Right atrium auricular region (tissue), 2 donors: ENCODE data around the gene IFNAR1. TPM values are rescaled to one million over a fixed set of nuclear protein-coding genes. Genes with fewer than 3 reads are reported as not detected.

Experiments
- DNase-seq: peaks from one replicate; pipeline ENCODE4 v3.0.0-alpha.2; 2019; ENCODE audit warnings: low spot score
- H3K27ac ChIP-seq, 2 donors: fragments of 200-600 bp; sonication (generic); 1 replicate in 1 of 2; 2 replicates in 1 of 2; pipeline ENCODE4 v1.5.1; 2016 to 2019
- H3K27me3 ChIP-seq, 2 donors: fragments of 200-600 bp; sonication (generic); one replicate each; pipeline versions ENCODE4 v1.5.1 to v1.6.0; 2017 to 2019
- H3K36me3 ChIP-seq: fragments of 200-600 bp; sonication (generic); one replicate; pipeline ENCODE4 v1.5.1; 2016
- H3K4me1 ChIP-seq, 2 donors: fragments of 200-600 bp; sonication (generic); one replicate each; pipeline versions ENCODE4 v1.5.1 to v1.6.0; 2017 to 2019
- H3K4me3 ChIP-seq, 2 donors: fragments of 200-600 bp; sonication (generic); 1 replicate in 1 of 2; 2 replicates in 1 of 2; pipeline ENCODE4 v1.5.1; 2017 to 2019; ENCODE audit warnings: mild to moderate bottlenecking in 1 of 2, moderate library complexity in 1 of 2
- H3K9me3 ChIP-seq, 2 donors: fragments of 200-600 bp; sonication (generic); one replicate each; pipeline ENCODE4 v1.5.1; 2019
- total RNA-seq, 2 donors: library from RNA; depleted of rRNA; stranded (reverse); fragments of >200 nt; gene quantifications; one replicate each; pipeline ENCODE4 v1.1.0, GENCODE V29; 2016
- TF ChIP-seq, protein P1 (sequence below), 2 donors: fragments of 200-600 bp; sonication (generic); IDR thresholded peaks; one replicate each; pipeline ENCODE4 v1.5.1; 2019; ENCODE audit warnings: antibody characterized with exemption in 2 of 2

The IFNAR1 gene
- total RNA-seq, 2 donors from 2014 or later, result 20.0 to 24.6 TPM

DNA sequence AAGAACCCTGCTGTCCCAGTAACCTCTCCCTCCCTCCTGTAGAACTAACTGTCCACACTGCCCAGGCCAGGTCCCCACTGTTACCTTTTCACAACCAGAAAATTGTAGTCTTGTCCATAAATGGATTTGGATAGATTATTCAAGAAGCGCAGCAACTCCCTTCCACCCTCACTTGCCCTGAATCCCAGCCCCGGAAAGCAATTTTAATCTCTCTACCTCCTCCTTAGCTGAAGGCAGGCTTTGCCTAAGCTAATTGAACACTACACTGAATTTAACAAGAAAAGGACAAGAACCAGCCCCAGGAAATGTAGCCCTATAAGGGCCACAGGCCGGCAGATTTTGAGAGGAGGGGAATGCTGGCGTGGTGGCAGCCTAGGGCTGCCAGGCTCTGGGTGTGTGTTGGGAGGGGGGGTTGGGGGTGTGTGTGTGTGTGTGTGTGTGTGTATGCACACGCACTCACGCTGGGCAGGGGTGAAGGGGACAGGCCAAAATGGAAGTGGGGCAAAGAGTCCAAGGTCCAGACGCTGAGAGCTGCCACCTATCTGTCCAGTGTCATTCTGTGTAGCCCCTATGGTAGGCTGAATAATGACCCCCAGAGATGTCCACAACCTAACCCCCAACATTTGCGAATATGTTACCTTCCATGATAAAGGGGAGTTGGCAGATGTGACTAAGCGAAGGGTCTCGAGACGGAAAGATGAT is 67.7 kb downstream of the IFNAR1 start:
- no peak overlapping the region for H3K27ac ChIP-seq
- TF ChIP-seq, protein P1, sequence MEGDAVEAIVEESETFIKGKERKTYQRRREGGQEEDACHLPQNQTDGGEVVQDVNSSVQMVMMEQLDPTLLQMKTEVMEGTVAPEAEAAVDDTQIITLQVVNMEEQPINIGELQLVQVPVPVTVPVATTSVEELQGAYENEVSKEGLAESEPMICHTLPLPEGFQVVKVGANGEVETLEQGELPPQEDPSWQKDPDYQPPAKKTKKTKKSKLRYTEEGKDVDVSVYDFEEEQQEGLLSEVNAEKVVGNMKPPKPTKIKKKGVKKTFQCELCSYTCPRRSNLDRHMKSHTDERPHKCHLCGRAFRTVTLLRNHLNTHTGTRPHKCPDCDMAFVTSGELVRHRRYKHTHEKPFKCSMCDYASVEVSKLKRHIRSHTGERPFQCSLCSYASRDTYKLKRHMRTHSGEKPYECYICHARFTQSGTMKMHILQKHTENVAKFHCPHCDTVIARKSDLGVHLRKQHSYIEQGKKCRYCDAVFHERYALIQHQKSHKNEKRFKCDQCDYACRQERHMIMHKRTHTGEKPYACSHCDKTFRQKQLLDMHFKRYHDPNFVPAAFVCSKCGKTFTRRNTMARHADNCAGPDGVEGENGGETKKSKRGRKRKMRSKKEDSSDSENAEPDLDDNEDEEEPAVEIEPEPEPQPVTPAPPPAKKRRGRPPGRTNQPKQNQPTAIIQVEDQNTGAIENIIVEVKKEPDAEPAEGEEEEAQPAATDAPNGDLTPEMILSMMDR (IDR thresholded peaks at IDR 0.05), result no peak

DNA sequence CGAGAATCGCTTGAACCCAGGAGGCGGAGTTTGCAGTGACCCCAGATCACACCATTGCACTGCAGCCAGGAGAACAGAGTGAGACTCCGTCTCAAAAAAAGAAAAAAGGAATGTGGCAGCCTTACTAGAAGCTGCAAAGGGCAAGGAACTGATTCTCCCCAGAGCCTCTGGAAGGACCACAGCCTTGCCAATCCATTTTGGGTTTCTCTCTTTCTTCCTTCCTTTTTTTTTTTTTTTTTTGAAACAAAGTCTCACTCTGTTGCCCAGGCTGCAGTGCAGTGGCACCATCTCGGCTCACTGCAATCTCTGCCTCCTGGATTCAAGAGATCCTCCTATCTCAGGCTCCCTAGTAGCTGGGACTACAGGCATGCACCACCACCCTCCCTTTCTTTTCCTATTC is 68.6 kb downstream of the IFNAR1 start:
- no peak overlapping the region for H3K4me3 ChIP-seq
- H3K27me3 ChIP-seq, result no peaks in the 10 kb centered on the region
- no peak overlapping the region for H3K27ac ChIP-seq
- no peak for DNase-seq
- TF ChIP-seq, protein P1 (IDR thresholded peaks at IDR 0.05), result no peak
- no peaks in the 10 kb centered on the region for H3K9me3 ChIP-seq
- H3K36me3 ChIP-seq, result no peaks in the 10 kb centered on the region
- peaks cover 0 to 4% of the 10 kb centered on the region in 2 donors for H3K4me1 ChIP-seq

More for the DNA sequence above, 67.7 kb downstream of the IFNAR1 start:
- no peak for DNase-seq
- Histone ChIP-seq H3K27me3 (no peaks in the 10 kb centered on the region), H3K4me1 (peaks cover 0 to 4% of the 10 kb centered on the region in 2 donors), H3K9me3 (no peaks in the 10 kb centered on the region), H3K36me3 (no peaks in the 10 kb centered on the region), H3K4me3 (no peak overlapping the region)

DNA sequence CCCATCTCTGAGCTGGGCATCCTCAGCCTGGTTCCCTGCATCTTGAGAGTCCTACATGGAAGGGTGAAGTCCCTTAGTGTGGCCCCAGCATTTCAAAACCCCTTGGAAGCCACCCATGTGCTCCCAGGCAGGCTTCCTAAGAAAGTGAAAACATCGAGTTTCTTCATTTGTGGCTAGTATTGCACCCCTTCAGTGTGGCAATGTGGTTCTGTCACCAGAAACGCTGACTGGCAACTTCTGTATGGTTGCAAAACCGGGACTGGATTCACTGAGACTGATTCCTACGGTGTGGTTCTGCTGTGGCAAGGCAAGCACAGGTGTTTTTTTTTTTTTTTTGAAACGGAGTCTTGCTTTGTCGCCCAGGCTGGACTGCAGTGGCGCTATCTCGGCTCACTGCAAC is 69.5 kb downstream of the IFNAR1 start:
- Histone ChIP-seq H3K4me1 (peaks cover 0 to 4% of the 10 kb centered on the region in 2 donors), H3K36me3 (no peaks in the 10 kb centered on the region), H3K4me3 (no peak overlapping the region), H3K27me3 (no peaks in the 10 kb centered on the region), H3K9me3 (no peaks in the 10 kb centered on the region), H3K27ac (no peak overlapping the region)
- TF ChIP-seq, protein P1 (IDR thresholded peaks at IDR 0.05), result no peak
- no peak for DNase-seq

DNA sequence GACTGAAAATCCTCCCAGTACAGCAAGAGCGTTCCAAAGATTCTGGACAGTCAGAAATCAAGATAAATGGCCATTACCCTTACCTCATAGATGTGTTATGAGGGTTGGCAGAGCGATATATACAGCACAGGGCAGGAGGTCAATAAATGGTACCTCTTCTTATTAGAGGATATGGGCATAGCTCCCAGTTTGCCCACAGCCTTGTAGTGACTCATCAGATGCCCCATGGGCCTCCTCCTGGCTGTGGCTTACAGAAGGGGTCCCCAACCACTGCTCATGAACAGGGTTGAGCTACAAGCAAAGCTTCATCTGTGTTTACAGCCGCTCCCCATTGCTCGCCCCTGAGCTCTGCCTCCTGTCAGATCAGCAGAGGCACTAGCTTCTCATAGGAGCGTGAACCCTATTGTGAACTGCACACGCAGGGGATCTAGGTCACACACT is 71.1 kb downstream of the IFNAR1 start:
- no peak for DNase-seq
- Histone ChIP-seq H3K4me1 (peaks cover 0 to 4% of the 10 kb centered on the region in 2 donors), H3K27ac (no peak overlapping the region), H3K4me3 (no peak overlapping the region), H3K27me3 (no peaks in the 10 kb centered on the region), H3K9me3 (no peaks in the 10 kb centered on the region), H3K36me3 (no peaks in the 10 kb centered on the region)
- TF ChIP-seq, protein P1 (IDR thresholded peaks at IDR 0.05), result no peak

DNA sequence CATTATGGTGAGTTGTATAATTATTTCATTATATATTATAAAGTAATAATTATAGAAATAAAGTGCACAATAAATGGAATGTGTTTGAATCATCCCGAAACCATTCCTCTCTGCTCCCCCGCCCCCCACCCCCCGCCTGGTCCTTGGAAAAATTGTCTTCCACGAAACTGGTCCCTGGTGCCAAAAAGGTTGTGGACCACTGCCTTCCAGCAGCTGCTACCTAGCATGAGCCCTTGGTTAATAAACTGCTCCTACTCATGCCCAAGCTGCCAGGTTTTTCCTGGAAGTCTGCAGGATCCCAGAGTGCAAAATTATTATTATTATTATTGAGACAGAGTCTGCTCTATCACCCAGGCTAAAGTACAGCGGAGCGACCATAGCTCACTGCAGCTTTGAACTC is 71.7 kb downstream of the IFNAR1 start:
- H3K36me3 ChIP-seq, result no peaks in the 10 kb centered on the region
- no peaks in the 10 kb centered on the region for H3K27me3 ChIP-seq
- peaks cover 0 to 4% of the 10 kb centered on the region in 2 donors for H3K4me1 ChIP-seq
- H3K27ac ChIP-seq, result peak overlapping the region in 1 of 2 donors; percentile 14
- H3K4me3 ChIP-seq, result no peak overlapping the region
- TF ChIP-seq, protein P1 (IDR thresholded peaks at IDR 0.05), result no peak
- DNase-seq, result no peak
- H3K9me3 ChIP-seq, result no peaks in the 10 kb centered on the region

DNA sequence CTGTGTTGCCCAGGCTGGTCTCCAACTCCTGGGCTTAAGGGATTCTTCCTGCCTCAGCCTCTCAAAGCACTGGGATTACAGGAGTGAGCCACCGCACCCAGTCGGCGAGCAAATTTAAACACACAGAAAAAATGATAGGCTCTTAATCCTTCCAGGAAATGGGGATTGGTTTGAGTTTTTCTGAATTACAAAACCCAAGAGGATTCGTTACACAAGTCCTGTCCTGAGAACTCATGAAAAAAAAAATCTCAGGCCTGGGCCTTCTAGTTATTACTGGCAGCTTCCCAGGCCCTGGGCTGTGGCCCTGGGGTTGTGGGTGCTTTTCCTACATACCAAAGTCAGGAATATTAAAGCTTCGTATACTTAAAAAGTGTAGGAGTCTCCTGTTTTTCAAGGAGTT is 72.2 kb downstream of the IFNAR1 start:
- Histone ChIP-seq H3K9me3 (no peaks in the 10 kb centered on the region), H3K27ac (peak overlapping the region; percentile 14 to 51), H3K27me3 (no peaks in the 10 kb centered on the region), H3K36me3 (no peaks in the 10 kb centered on the region), H3K4me3 (no peak overlapping the region), H3K4me1 (peaks cover 0 to 4% of the 10 kb centered on the region in 2 donors)
- TF ChIP-seq, protein P1 (IDR thresholded peaks at IDR 0.05), result no peak
- no peak for DNase-seq
